ENCODE results near the gene TXNDC11.

Gene TXNDC11

DNA sequence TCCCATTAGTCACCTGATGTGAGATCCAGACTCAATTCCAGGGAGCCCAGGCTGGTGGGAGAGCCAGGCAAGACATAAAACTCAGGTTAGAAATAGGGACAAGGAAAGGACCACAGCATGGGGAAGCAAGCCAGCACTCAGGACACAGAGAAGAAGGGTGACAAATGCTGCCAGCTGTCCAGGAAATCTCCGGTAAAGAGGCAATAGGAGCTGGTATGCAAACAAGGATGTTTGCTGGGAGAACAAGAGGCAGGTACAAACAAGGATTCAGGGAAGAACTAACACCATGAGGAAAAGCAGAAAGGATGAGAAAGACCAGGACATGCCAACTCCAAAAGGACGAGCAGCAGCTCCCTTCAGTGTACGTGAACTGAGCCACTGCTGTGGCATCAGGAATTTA, 10.2 kb upstream of the TXNDC11 start:
- no peak for DNase-seq

DNA sequence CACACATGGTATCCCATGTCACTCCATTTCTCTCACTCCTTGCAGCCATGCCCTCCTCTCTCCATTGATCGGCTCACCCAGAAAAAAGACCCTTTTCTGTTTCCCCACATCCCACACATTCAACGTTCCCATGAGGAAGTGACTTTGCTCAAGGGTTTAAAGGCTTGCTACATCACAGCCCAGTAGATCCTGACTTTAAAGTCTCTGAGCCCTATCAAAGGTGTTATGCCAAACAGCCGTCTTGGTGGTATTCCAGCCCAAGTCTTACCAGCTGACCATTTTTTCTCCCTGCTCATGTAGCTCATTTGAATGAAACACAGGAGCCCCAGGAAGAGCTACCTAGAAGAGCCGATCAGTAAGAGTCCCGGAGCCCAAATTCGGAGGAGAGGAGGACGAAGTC, 7.4 kb upstream of the TXNDC11 start:
- no peak for DNase-seq

DNA sequence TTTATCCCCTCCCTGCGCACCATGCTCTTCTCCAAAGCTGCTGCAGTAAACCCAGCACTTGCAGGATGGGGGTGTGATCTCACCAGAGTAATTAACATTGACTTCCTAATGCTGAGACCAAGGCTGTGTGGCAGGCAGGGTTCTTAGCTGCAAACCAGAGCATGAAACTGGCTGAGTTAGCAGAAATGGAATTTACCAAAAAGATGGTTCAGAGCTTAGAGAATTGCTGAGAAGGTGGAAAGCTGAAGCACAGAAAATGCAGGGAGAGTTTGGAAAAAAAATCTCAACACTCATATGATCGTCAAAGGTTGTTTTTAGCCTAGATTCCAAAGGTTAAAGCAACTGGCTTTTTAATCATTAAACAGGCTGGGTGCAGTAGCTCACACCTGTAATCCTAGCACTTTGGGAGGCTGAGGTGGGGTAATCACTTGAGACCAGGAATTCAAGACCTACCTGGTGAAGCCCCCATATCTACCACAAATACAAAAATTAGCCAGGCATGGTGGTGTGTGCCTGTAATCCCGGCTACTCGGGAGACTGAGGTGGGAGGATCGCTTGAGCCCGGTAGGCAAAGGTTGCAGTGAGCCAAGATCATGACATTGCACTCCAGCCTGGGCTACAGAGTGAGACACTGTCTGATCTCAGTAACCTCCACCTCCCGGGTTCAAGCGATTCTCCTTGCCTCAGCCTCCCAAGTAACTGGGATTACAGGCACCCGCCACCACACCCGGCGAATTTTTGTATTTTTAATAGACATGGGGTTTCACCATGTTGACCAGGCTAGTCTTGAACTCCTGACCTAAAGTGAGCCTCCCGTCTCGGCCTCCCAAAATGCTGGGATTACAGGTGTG, 6.0 kb upstream of the TXNDC11 start:
- DNase-seq, result no peak

DNA sequence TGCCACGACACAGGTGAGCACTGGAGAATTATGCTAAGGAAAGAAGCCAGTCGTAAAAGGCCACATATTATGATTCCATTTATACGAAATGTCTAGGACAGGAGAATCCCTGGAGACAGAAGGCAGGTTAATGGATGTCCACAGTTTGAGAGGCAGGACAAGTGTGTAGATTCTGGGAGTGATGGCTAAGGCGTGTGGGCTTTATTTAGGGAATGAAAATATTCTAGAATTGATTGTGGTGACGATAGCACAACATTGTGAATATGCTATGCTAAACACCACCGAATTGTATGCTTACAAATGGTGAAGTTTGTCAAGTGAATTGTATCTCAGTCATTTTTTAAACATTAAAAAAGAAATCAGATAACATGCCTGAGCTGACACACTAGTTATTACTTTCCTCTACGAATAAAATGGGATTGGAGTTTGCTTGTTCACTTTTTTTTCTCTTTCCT, 5.3 kb upstream of the TXNDC11 start:
- no peak for DNase-seq

DNA sequence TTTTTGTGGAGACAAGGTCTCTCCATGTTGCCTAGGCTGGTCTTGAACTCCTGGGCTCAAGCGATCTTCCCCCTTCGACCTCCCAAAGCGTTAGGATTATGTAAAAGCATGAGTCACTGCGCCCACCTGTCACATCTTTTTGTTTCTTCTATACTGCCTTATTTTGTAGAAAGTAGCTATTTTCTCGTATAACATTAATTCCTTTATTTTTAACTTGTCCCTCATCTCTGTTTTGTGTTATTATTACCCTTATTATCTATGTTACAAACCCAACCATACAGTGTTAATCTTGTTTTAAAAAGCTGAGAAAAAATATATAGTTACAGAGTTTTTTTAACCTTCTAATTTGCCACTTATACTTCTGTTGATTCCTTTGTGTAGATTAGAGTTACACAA, 1.4 kb upstream of the TXNDC11 start:
- DNase-seq, result no peak

DNA sequence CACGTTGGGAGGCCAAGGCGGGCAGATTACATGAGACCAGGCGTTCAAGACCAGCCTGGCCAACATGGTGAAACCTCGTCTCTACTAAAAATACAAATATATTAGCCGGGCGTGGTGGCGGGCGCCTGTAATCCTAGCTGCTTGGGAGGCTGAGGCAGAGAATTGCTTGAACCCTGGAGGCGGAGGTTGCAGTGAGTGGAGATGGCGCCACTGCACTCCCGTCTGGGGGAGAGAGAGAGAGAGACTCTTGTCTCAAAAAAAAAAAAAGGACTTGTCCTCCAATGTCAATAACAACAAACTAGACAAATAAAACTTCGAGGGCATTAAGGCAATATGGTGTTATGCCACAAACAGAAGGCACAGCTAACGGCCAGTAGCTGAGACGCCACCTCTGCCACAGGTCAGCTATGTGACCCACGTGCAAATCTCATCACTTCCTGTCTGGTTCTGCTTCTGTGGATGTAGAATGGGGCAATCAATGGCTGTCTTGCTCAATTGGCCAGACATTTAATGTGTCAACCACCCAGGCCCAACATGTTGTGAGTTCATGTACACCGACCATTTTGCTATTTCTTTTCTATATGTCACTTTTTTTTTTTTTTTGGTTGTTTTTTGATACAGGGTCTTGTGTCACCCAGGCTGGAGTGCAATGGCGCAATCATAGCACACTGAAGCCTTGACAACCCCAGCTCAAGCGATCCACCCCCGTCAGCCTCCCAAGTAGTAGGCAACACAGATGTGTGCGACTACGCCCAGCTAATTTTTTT, 834 bp upstream of the TXNDC11 start:
- no peak for DNase-seq

DNA sequence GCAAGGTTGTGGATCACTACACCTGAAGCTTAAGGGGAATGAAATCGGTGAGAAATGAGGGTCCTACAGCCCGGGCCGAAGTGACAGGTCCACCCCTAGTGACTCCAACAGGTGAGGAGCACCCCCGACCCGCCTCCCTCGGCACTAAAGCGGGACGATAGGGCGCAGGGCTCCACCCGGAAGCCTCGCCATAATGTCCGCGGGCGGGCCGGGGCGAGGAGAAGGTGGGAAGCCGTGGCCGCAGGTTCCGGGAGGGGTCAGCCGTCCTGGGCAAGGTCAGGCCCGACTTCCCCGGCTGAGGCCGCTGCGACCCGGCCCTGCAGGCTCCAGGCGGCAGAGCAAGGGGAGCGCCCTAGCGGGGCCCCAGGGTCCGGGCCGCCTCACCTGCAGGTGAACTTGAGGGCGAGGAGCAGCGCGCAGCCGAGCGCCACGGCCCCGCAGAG, 543 bp downstream of the TXNDC11 start:
- no peak for DNase-seq

DNA sequence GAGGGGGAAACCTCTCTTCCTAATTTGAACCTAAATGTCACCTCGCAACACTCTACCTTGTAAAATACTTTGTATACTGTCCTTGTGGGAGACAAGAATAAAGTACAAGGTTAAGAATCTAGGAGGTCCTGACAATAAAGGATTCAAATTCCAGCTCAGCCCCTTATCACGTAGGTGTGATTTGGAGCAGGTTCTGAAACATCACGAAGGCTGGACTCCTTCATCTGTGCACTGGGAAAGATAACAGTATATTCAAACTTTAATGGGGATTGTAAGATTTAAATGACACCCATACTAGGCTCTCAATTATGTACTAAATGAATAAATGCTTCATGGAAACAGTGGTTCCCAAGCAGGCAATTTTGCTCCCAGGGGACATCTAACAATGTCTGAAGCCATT, 2.1 kb downstream of the TXNDC11 start:
- no peak for DNase-seq

DNA sequence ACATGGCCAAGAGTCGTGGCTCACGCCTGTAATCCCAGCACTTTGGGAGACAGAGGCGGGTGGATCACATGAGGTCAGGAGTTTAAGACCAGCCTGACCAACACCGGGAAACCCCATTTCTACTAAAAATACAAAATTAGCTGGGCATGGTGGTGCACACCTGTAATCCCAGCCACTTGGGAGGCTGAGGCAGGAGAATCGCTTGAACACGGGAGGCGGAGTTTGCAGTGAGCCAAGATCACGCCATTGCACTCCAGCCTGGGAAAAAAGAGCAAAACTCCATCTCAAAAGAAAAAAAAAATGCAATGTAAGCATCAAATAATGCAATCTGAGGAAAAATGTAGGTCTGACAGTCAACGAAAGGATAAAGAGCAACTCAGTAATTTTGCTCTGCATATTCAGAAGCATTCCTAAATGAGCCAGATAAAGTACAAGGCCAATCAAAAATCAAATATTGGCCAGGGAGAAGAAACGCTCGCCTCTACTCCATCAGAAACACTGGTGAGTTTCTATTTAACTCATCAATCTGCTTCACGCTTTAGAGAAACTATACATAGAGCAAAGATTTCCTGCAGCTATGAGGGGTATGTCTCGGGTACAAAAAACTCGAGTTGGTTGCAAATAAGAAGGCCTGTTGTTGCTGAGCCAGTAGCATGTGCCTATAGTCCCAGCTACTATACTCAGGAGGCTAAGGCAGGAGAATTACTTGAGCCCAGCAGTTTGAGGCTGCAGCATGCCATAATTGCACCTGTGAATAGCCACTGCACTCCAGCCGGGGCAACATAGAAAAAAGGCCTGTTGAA, 3.7 kb downstream of the TXNDC11 start:
- DNase-seq, result no peak

DNA sequence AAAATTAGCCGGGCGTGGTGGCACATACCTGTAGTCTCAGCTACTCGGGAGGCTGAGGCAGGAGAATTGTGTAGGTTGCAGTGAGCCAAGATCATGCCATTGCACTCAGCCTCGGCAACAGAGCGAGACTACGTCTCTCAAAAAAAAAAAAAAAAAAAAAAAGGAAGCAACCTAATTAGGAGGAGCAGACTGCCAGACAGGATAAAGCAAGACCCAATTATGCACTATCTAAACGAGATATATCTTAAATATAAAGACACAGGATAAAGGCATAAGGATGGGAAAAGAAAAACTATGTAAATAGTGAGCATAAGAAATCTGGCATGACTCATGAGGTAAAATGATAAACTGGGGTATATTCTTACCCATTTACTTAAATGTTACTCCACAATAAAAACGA, 4.9 kb downstream of the TXNDC11 start:
- no peak for DNase-seq

DNA sequence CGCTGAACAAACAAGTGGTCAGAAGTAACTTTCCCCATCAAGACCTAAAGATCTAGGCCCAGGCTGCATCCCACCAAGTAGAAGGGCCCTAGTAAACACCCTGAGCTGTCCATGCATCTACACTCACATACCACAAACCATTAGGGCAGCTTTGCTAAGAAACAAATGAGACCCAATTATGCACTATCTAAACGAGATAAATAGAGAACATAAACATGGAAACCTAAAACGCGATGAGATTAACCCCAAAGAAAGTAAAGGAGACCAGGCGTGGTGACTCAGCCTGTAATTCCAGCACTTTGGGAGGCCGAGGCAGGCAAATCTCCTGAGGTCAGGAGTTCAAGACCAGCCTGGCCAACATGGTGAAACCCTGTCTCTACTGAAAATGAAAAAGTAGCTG, 5.8 kb downstream of the TXNDC11 start:
- no peak for DNase-seq

DNA sequence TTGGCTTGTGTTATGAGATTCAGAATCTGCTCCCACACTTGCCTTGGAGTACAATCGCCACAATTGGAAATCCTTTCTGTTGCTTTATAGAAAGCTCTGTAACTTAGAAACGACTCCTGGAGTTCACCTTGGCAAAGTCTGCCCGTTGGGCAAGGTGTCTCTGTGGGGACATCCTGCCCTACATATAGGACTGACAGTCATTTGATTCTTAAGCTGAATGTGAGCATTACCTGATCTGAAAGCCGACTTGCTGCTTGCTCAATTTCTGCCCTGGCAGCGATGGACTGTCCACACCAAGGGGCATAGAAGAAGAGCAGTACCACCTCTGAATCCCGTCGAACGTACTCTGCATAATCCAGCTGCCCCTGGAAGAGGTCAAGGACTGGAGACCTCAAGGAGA, 6.9 kb downstream of the TXNDC11 start:
- no peak for DNase-seq

DNA sequence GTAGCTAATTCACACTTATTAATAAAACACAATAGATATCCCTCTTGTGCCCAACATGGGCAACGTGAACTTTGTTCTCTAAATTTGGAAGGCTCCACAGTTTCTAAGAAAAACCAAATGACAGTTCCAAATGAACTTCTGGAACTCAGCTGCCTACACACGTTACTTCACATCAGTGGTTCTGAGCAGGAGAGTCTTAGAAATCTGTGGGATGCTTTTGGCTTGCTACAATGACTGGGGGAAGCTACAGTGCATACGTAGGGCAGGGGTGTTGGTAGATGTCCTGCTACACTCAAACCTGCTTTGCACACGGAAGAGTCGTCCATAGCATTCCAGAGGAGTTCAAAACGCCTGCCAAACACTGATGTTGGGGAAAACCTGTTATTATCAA, 8.0 kb downstream of the TXNDC11 start:
- no peak for DNase-seq

DNA sequence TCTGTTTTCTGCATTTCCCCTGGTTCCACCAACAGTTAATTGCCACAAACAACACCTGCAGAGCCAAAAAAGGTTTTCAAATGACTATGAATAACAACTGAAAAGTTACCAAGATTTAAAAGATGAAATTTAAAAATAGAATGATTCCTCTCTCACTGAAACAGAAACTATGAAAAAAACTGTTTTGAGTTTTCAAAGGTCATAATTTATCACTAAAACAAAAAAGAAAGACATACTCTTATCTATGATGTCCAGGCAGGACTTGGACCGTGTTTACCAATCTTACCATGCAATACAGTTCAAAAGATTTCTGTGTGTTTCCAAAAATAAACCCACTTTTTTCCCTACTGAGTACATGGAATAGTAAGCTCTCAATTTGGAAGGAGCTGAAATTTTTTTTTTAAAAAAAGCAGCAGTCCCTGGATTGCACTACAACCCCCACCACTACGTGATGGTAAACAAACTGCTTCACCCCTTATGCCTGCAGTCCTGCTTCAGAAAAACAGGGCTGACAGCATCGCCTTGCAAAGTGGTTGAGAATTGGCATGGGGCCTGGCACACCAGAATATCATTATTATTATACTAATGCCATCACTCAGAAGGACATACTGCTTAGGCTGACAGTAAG, 8.5 kb downstream of the TXNDC11 start:
- no peak for DNase-seq

DNA sequence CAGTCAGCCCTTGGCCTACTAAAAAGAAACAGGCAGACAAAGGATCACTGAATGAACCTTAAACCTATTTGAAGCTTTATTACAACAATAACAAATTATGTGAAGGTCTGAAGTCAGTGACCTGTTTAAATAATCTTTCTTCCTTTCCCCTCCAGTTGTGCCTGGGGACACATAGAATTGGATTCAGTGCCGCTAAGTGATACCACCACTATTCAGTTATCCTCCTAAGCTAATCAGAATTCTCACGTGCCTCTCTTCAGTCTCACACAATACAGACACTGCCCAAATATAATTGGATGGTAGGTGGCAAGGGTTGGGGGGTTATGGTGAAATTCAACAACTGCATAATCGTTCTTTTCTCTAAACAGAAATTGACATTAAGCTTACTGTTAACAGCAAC, 11.4 kb downstream of the TXNDC11 start:
- DNase-seq, result no peak

DNA sequence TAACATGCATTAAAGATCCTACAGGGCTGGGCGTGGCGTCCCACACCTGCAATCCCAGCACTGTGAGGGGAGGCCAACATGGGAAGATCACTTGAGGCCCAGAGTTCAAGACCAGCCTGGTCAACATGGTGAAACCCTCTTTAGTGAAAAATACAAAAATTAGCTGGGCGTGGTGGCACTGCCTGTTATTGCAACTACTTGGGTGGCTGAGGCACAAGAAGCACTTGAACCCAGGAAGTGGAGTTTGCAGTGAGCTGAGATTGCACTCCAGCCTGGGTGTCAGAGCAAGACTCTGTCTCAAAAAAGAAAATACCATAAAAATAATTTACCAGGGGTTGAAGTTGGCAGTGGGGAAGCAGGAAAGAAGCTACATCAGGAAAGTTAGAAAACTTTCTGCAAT, 12.9 kb downstream of the TXNDC11 start:
- DNase-seq, result no peak

DNA sequence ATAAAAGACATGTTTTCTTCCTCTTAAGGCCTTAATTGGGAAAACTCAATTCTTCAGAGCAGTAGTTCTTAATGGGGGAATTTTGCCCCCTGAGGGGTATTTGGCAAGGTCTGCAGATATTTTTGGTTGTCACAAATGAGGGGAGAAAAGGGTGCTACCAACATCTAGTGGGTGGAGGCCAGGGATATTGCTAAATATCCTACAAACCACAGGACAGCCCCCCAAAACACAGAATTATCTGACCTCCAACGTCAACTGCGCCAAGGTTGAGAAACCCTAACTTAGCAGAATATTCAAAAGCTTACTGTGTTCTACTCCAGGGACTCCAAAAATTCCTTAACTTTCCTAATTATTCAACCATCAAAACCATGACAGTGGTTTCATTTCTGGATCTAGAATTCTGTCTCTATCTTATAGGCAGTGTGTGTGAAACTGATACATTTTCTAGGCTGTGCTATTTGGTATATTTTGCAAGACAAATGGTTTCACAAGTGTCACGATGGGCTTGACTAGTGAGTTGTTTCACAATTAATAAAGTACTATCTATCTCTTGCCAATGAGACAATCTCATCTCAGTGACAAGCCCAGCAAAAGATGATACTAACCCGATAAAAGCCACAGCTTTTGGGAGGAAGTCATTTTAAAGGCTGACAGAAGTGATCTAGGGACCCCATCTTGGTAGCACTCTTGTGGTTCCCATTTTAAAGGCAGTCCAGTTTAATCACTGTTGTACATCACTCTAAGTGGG, 14.7 kb downstream of the TXNDC11 start:
- no peak for DNase-seq

DNA sequence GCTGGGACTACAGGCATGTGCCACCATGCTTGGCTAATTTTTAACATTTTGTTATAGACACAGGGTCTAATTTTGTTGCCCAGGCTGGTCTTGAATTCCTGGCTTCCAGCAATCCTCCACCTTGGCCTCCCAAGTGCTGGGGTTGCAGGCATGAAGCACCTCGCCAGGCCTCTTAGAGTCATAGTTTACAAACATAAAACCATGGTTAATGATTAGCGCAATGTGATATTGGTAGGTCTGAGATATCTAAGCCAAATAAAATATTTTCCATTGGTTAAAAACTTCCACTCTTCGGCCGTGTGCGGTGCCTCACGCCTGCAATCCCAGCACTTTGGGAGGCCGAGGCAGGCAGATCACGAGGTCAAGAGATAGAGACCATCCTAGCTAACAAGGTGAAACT, 16.6 kb downstream of the TXNDC11 start:
- no peak for DNase-seq

DNA sequence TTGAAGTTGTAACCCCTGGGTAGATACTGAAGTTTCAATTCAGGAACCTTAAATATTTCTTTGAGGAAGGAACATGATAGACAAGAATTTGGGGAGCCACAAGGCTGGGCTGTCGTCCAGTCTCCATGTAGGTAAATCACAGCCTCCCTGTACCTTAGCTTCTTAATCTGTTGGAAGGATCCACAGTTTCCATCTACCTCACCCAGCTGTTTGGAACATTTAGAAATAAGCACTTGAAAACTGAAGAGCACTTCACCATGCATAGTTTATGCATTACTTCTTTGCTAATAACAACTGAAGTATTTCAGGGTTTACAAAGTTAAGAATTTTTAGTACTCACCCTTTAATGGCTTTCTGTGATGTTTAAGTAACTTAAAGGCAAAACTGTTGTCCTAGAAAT, 17.2 kb downstream of the TXNDC11 start:
- no peak for DNase-seq

DNA sequence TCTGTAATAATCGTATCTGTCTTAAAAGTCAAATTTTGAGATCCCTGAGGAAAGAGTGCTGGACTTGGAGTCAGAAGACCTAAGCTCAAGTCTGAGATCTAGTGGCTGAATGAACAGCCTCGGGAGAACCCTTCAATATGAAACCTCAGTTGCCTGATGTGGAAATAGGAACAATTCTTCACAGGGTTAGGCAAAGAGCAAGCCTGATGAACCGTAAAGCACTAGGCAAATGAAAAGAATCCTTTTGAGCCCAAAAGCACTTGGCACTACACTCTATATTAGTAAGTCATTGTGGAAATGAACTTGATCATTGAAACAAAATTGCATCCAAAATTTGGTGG, 20.2 kb downstream of the TXNDC11 start:
- DNase-seq, result no peak

DNA sequence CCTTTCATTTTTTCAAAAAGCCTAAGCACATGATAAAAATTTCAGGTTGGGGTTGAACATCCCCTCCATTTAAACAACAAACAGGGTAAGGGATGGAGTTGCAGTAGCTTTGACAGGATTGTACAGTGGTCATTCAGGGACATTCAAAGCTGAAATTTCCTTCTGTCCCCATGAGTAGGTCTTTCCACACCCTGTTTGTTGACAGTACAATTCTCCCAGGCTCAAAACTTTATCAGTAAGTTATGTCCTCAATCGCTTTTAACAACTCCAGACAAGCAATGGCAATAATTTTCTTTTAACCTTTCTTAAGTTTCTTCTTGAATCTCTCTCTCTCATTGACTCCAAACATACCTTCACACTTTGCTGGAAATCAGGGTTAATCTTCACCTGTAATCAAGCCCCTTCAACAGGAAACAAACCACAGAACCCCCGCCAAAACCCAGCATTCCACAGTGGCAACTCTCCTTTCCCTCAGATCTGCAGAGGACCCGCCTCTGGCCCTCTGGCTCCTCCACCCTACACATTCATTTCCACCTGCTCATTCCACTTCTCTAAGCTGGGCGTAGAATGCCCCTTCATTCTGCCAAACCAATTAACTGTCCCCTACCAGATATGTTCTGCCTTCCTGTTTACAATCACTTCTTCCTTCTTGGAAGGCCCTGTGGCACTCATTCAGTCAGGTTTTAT, 20.7 kb downstream of the TXNDC11 start:
- no peak for DNase-seq

DNA sequence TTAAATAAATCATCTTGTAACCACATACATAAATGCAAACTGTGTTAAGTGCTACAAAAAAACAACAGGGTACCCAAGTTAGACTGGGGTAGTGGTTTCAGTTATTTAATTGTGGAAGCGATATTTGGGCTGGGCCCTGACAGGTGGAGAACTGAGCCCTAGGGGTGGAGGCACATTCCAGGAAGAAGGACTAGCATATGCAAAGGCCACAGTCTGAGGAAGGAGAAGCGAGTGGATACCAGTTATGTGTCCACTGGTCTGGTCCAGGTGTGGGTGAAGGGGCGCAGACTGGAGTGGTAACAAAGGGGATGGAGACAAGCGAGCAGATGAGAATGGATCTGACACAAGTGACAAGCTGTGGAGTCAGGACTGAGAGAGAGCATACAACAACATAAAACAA, 22.9 kb downstream of the TXNDC11 start:
- DNase-seq, result no peak
